Testis (tissue), 3 donors: ENCODE results near the gene NUCKS1. TPM values are rescaled to one million over a fixed set of nuclear protein-coding genes. Genes with fewer than 3 reads are reported as not detected.

Experiments used
- DNase-seq: peaks from one replicate; pipeline ENCODE4 v3.0.0-alpha.2; 2019
- H3K27ac ChIP-seq, 2 donors: fragments of 200-600 bp; sonication (generic); one replicate each; pipeline ENCODE4 v1.5.1; 2019
- H3K27me3 ChIP-seq: fragments of 200-600 bp; sonication (generic); one replicate; pipeline ENCODE4 v1.5.1; 2019
- H3K36me3 ChIP-seq: fragments of 200-600 bp; sonication (generic); one replicate; pipeline ENCODE4 v1.5.1; 2017; ENCODE audit warnings: low read depth; ENCODE audit errors: missing control alignments
- H3K4me1 ChIP-seq: fragments of 200-600 bp; sonication (generic); one replicate; pipeline ENCODE4 v1.5.1; 2019
- H3K4me3 ChIP-seq, 2 donors: fragments of 200-600 bp; sonication (generic); one replicate each; pipeline ENCODE4 v1.5.1; 2017 to 2019
- H3K9me3 ChIP-seq: fragments of 200-600 bp; sonication (generic); one replicate; pipeline ENCODE4 v1.5.1; 2017
- POLR2A ChIP-seq: fragments of 450-650 bp; IDR thresholded peaks from one replicate; pipeline ENCODE4 v1.6.1; 2017; ENCODE audit warnings: antibody characterized with exemption, mild to moderate bottlenecking, moderate library complexity
- WGBS, 2 donors: methylation state at CpG; one replicate each; pipeline ENCODE4 v1.1.5; 2018; 5-methylcytosine and 5-hydroxymethylcytosine counted together
- intact Hi-C: fragments of 100-400 bp; cut with DNase I; formaldehyde crosslinking; loops from one replicate; pipeline ENCODE4 v1.15.1; 2023; ENCODE audit warnings: low total_unique reads
- polyA plus RNA-seq: library from polyadenylated mRNA; stranded (reverse); fragments of 350-450 nt; fragmentation: Illumina TruSeq; extraction: RNeasy Lipid Tissue Mini Kit (QIAGEN cat#74804); gene quantifications from one replicate; pipeline ENCODE4 v1.2.3, GENCODE V29; 2014; ENCODE audit warnings: low read depth, low replicate concordance; ENCODE audit not compliant: insufficient read depth
- total RNA-seq, 2 donors: library from RNA; depleted of rRNA; stranded (reverse); fragments of >200 nt; gene quantifications; one replicate each; pipeline ENCODE4 v1.2.3, GENCODE V29; 2016
- TF ChIP-seq, protein P1 (sequence below), 3 experiments: fragments of 450-650 bp in 2 of 3; fragments of 200-600 bp in 1 of 3; sonication (generic) in 1 of 3; IDR thresholded peaks; one replicate each; pipeline ENCODE4 v1.5.1; 2016 to 2019; ENCODE audit warnings: antibody characterized with exemption in 3 of 3, mild to moderate bottlenecking in 2 of 3, moderate library complexity in 1 of 3

NUCKS1 gene
- total and polyA plus RNA-seq, 3 donors from 2014 or later, result 57.7 to 98.6 (median 66.3) TPM

DNA sequence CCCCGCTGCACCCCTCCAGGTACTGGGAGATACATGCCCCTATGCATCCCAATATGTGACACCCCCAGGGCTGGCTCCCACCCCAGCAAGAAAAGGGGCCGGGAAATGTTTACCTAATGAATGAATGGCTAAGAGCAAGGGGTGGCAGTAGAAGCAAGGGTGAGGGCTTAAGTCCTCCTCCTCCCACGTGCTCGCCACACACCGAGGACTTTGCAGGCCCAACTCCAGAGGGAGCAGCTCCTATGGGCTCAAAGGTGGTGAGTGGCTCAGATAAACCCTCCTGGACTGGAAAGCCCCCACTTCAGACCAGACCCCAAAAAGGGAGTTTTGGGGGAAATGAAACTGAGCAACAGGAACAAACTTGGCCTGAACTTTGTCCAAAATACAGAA is 81.0 kb downstream of the NUCKS1 start:
- DNase-seq, result no peak
- H3K36me3 ChIP-seq, result no peaks in the 10 kb centered on the region
- WGBS, 2 donors, result 75 to 82% methylated on average over 4 to 5 of the region's 5 CpGs
- intact Hi-C loops, result no loop called here
- H3K27ac ChIP-seq, result no peak overlapping the region
- no peak for TF ChIP-seq POLR2A
- TF ChIP-seq, protein P1, sequence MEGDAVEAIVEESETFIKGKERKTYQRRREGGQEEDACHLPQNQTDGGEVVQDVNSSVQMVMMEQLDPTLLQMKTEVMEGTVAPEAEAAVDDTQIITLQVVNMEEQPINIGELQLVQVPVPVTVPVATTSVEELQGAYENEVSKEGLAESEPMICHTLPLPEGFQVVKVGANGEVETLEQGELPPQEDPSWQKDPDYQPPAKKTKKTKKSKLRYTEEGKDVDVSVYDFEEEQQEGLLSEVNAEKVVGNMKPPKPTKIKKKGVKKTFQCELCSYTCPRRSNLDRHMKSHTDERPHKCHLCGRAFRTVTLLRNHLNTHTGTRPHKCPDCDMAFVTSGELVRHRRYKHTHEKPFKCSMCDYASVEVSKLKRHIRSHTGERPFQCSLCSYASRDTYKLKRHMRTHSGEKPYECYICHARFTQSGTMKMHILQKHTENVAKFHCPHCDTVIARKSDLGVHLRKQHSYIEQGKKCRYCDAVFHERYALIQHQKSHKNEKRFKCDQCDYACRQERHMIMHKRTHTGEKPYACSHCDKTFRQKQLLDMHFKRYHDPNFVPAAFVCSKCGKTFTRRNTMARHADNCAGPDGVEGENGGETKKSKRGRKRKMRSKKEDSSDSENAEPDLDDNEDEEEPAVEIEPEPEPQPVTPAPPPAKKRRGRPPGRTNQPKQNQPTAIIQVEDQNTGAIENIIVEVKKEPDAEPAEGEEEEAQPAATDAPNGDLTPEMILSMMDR (IDR thresholded peaks at IDR 0.05), result no peak
- peaks cover 20% of the 10 kb centered on the region for H3K4me1 ChIP-seq
- no peaks in the 10 kb centered on the region for H3K9me3 ChIP-seq
- no peaks in the 10 kb centered on the region for H3K27me3 ChIP-seq
- H3K4me3 ChIP-seq, result no peak overlapping the region

DNA sequence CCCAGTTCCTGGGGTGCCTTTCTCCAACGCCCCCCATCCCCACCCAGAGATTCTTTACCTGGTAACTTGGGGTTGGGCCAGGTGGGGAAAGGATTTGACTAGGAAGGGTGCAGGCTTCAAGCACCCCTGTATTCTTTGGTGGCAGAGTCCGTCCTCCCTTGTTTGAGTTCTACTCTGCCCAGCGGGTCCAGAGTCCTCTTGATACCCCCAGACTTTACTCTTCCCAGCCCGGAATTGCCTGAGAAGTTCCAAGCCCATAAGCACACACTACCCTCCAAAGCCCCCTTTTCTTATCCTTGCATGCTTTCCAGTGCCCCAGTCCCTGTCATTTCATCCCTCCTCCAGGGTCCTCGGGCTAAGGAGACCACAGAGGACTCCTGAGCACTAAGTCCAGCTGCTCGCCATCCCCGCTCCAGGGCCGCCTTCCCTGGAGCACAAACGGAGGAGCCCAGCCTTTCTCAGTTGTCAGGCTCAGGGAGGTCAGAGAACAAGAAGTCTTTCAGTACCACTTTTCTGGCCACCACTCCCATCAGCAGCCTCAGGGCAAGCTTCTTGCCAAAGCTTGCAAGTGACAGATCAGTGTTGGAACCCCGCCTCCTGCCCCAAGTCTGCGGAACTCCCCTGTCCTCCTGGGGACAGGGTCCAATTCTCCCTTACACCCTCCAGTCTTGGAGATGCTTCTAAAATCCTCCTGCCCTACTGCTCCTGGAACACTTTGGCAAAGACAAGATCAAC is 81.9 kb downstream of the NUCKS1 start:
- TF ChIP-seq, protein P1 (IDR thresholded peaks at IDR 0.05), result no peak
- TF ChIP-seq POLR2A, result no peak
- H3K27ac ChIP-seq, result no peak overlapping the region
- no peak overlapping the region for H3K4me3 ChIP-seq
- no peak for DNase-seq
- H3K27me3 ChIP-seq, result no peaks in the 10 kb centered on the region
- H3K4me1 ChIP-seq, result peaks cover 15% of the 10 kb centered on the region
- 82 to 86% methylated on average over 11 of the region's 11 CpGs for WGBS, 2 donors
- no peaks in the 10 kb centered on the region for H3K36me3 ChIP-seq
- intact Hi-C loops, result no loop called here
- H3K9me3 ChIP-seq, result no peaks in the 10 kb centered on the region

DNA sequence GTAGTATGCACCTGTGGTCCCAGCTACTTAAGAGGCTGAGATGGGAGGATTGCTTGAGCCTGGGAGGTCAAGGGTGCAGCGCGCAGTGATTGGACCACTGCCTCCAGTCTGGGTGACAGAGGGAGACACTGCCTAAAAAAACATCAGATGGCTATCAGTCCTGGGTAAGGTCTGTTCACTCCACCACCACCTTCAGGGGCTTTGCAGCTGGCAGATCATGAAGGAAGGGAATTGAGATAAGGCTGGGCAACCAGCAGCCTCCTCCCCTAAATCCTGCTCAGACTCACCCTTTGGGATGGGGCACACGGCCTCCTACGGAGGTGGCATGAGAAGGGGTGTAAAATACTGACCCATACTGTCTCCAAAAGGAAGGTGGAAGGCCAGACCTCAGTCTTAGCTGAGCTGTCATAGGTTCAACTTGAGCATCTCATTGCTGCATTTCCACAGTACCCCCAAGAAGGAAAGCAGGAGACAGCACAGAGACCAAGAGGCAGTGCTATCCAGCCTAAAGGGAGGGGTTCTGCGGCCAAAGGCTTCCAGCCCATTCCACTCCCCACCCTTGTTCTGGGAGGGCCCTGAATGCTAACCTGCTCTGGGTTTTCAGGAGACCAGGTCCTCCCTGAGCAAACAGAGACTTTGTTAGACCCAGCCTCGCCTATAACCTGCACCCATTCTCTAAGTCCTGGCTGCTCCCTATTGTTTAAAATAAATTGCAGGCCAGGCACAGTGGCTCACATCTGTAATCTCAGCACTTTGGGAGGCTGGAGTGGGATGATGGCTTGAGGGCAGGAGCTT is 83.4 kb downstream of the NUCKS1 start:
- Histone ChIP-seq H3K9me3 (no peaks in the 10 kb centered on the region), H3K36me3 (no peaks in the 10 kb centered on the region), H3K4me1 (peaks cover 5% of the 10 kb centered on the region), H3K4me3 (no peak overlapping the region), H3K27ac (no peak overlapping the region), H3K27me3 (no peaks in the 10 kb centered on the region)
- DNase-seq, result no peak
- intact Hi-C loops, result no loop called here
- TF ChIP-seq POLR2A, result no peak
- TF ChIP-seq, protein P1 (IDR thresholded peaks at IDR 0.05), result no peak
- WGBS, 2 donors, result 93 to 97% methylated on average over 6 of the region's 6 CpGs

DNA sequence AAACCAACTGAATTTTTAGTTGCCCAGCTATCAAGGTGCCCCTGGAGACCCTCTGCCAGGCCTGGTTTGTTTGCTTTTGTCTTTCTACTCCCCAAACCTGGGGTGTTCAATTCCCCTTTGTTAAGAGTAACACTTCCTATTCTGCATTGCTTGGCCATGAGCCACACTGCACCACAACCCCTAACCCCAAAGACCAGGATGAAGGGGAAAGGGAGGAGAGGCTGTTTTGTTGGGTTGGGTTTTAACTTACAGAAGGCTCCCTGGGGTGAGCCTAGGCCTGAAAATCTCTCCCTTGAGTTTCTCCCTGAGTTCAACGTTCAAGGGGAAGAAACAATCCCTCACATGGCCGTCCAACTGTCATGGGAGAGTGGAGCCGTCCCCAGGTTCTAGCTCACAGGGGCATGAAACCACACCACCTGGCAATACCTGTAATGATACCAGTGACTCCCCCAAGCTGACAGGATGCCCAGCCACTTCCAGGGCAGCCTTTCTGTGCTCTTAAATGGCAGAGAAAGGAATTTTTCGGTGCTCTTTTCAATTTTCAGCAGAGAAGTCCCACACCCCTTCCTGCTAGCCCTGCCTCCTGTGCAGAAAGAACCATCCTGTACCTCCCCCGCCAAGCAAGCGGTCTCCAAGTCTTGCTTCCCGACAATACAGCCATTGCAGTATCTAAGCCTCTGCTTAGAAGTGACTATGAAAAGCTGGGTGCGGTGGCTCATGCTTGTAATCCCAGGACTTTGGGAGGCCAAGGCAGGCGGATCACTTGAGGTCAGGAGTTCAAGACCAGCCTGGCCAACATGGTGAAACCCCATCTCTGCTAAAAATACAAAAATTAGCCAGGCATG is 84.6 kb downstream of the NUCKS1 start:
- H3K36me3 ChIP-seq, result no peaks in the 10 kb centered on the region
- H3K9me3 ChIP-seq, result no peaks in the 10 kb centered on the region
- intact Hi-C loops, result no loop called here
- no peaks in the 10 kb centered on the region for H3K4me1 ChIP-seq
- no peak overlapping the region for H3K27ac ChIP-seq
- H3K4me3 ChIP-seq, result no peak overlapping the region
- no peak for DNase-seq
- H3K27me3 ChIP-seq, result no peaks in the 10 kb centered on the region
- TF ChIP-seq POLR2A, result no peak
- TF ChIP-seq, protein P1 (IDR thresholded peaks at IDR 0.05), result no peak
- 76 to 77% methylated on average over 8 of the region's 9 CpGs for WGBS, 2 donors
